ENCODE measurements around the gene ABCF2. TPM values are rescaled to one million over a fixed set of nuclear protein-coding genes. Genes with fewer than 3 reads are reported as not detected.

The ABCF2 gene
- 47.3 and 52.4 TPM in 2 replicates for total RNA-seq

DNA sequence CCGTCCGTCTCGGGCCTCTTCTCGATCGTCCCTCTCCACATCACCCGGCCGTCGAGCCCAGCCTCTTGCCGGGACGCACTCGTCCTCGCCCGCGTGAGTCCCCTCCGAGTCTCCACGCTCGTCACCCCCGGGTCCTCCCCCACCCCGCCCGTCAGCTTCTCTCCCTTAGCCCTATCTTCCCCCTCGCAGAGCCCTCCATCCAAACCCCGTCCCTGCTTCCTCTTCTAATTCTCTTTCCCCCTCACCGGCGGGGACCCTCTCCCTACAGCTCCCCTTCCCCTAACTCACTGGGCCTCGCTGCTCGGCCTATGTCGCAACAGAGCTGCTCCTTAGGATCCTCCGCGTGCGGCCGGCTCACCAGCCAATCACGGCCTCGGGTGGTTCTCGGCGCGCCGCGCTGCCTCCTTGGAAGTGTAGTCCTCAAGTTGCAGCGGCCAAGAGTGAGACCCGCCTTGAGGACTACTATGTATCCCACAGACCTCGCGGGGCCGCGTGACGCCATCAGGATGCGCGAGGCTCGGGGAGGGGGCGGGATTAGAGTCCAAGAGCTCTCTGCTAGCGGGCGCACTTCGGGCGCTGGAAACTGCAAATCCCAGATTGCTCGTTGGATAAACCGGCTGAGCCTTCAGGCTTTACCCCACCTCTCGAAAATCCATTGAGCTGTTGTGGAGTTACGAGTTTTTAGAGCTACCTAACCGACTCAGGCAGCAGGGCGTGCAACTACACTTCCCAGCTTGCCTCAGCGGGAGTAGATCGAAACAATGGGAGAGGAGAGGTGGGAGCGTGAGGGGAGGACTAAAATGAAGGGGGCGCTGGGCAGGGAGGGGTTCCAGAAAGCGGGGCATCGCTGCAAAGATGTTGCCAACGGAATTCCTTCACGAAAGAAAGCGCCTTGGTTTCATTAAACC is at the start of gene ABCF2:
ABCF2 (minus strand) TSS at position 331 of the 908 bp plus-strand sequence. CDS start 747 bp downstream, outside the sequence.
- DNase-seq (peak; percentile 97), ATAC-seq (ENCODE audit: low read depth) (peak; percentile 99)
- no peaks in the 10 kb centered on the region for H3K9me3 Mint-ChIP-seq
- TF ChIP-seq, protein P1, sequence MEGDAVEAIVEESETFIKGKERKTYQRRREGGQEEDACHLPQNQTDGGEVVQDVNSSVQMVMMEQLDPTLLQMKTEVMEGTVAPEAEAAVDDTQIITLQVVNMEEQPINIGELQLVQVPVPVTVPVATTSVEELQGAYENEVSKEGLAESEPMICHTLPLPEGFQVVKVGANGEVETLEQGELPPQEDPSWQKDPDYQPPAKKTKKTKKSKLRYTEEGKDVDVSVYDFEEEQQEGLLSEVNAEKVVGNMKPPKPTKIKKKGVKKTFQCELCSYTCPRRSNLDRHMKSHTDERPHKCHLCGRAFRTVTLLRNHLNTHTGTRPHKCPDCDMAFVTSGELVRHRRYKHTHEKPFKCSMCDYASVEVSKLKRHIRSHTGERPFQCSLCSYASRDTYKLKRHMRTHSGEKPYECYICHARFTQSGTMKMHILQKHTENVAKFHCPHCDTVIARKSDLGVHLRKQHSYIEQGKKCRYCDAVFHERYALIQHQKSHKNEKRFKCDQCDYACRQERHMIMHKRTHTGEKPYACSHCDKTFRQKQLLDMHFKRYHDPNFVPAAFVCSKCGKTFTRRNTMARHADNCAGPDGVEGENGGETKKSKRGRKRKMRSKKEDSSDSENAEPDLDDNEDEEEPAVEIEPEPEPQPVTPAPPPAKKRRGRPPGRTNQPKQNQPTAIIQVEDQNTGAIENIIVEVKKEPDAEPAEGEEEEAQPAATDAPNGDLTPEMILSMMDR (IDR thresholded peaks at IDR 0.05) = no peak
- no peaks in the 10 kb centered on the region for H3K27me3 Mint-ChIP-seq
- CTCF ChIA-PET = interaction anchor here (0.7 to 1.2 kb wide), 5 partner anchors 16 to 311 kb away, joined by 3 to 9 read pairs (median 4); no protein-coding TSS in a partner anchor
- H3K27ac Mint-ChIP-seq = peak within 1 kb of the TSS; percentile 91
- POLR2A ChIA-PET = interaction anchor here (0.5 to 1.7 kb wide), 18 partner anchors 13 to 650 kb away, joined by 3 to 12 read pairs (median 3); partner anchors contain the start of genes ABCB8, FASTK, NUB1 and PRKAG2
- H3K4me3 Mint-ChIP-seq = peak within 1 kb of the TSS; percentile 99
- peaks cover 43% of the 10 kb centered on the region for H3K36me3 Mint-ChIP-seq (ENCODE audit: low read depth)
- intact Hi-C loops (cut with micrococcal nuclease) = loop anchor here (1.0 to 10.0 kb wide), 12 partner anchors 18 to 1512 kb away; partner anchors contain the start of genes ABCB8, FASTK, PRKAG2 and RHEB
- peaks cover 41% of the 10 kb centered on the region for H3K4me1 Mint-ChIP-seq

DNA sequence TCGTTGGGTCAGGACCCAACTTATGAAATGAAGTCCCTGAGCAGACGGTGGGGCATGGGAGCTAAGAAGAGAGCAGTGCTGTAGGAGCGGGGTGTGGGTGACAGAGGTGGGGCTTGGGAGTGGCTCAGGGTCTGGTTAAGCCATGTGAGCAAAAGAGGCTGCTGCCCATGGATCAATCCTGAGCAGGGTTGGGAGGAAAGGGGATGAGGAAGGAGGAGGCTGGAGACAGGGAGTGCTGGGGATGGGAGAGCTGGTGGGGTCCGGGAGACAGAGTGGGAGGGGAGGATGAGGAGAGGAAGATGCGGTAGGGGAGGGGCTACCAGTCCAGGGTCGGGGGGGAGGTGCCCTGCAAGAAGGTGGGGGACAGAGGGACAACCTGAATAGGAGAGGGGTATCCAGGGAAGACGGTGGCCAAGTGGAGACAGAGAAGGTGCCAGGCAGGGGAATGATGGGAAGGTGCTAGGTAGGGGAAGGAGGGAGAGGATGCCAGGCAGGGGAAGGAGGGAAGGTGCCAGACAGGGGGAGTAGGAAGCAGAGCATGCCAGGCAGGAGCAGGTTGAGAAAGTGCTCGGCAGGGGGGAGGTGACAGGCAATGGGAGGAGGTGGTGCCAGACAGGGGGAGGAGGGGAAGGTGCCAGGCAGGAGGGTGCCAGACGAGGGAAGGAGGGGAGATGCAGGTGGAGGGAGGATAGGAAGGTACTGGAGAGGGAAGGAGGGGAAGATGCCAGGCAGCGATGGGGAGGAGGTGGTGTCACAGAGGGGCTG is 49.0 kb upstream of the ABCF2 start:
- Mint-ChIP-seq H3K27ac (no peak overlapping the region), H3K36me3 (ENCODE audit: low read depth) (no peaks in the 10 kb centered on the region), H3K9me3 (no peaks in the 10 kb centered on the region), H3K4me1 (peaks cover 9% of the 10 kb centered on the region), H3K27me3 (peaks cover 40% of the 10 kb centered on the region), H3K4me3 (no peak overlapping the region)
- ATAC-seq (ENCODE audit: low read depth) = no peak
- DNase-seq = no peak
- intact Hi-C loops (cut with micrococcal nuclease) = no loop called here
- ChIA-PET POLR2A (no interaction called here), CTCF (no interaction called here)
- TF ChIP-seq, protein P1 (IDR thresholded peaks at IDR 0.05) = no peak

DNA sequence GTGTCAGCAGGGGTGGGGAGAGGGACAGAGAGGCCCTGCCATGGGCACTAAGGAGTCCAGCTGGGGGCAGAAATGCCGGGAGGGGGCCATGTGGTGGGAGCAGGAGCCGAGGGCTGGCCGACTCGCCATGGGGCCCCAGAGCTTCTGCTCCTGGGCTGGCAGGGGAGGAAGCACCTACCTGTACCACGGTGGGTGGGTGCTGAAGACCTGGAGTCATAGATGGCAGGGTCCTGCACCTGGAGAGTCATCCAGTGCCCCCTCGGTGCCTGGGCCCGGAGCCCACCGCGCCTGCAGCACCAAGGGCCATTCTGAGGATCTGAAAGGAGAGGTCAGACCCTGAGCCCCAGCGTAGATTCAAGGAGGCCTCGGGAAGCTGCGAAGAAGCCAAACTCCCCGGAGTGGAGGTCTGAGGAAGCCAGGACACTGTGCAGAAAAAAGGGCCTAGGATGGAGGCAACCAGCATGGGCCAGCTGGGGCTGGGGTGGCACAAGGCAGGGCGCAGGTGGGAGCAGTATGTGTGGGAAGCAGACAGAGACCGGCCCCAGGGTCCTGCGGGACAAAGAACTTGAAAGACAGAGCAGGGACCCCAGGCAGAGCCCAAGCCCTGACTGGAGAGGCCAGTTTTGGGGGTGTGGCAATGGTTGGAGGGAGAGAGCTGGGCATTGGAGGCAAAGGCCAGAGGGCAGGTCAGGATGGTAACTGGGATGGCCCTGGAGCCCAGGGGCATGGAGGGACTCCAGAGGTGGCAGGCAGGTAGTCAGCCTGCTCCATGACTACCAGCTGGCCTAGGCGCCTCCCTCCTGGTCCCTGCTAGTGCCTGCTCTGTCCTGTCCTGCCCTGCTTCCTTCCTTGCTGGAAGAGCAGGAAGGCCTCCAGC is 48.2 kb upstream of the ABCF2 start:
- Mint-ChIP-seq H3K4me1 (peaks cover 9% of the 10 kb centered on the region), H3K27me3 (peaks cover 35% of the 10 kb centered on the region), H3K4me3 (peak overlapping the region; percentile 44), H3K27ac (no peak overlapping the region), H3K36me3 (ENCODE audit: low read depth) (no peaks in the 10 kb centered on the region), H3K9me3 (no peaks in the 10 kb centered on the region)
- CTCF ChIA-PET = no interaction called here
- intact Hi-C loops (cut with micrococcal nuclease) = no loop called here
- POLR2A ChIA-PET = no interaction called here
- TF ChIP-seq, protein P1 (IDR thresholded peaks at IDR 0.05) = no peak
- no peak for ATAC-seq (ENCODE audit: low read depth)
- DNase-seq = no peak

DNA sequence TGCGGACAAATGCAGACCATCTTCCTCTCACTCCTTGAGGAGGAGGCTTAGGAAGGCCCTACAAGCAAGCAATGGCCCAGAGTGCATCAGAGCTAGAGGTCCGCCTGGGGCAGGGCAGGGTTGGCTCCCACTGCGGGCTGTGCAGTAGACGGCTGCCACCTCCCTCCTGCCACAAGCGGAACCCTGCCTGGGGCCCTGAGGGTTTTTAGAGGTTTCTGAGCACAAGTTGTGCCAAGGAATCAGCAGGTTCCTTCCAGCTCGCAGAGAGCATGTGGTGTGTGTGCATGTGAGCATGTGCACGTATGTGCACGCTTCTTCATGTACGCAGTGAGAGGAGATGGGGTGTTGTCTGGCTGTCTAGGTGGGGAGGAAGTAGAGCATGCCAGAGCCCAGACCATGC is 47.4 kb upstream of the ABCF2 start:
- Mint-ChIP-seq H3K9me3 (no peaks in the 10 kb centered on the region), H3K4me1 (peaks cover 9% of the 10 kb centered on the region), H3K4me3 (no peak overlapping the region), H3K27ac (no peak overlapping the region), H3K36me3 (ENCODE audit: low read depth) (no peaks in the 10 kb centered on the region), H3K27me3 (peaks cover 29% of the 10 kb centered on the region)
- no peak for DNase-seq
- CTCF ChIA-PET = no interaction called here
- ATAC-seq (ENCODE audit: low read depth) = no peak
- TF ChIP-seq, protein P1 (IDR thresholded peaks at IDR 0.05) = no peak
- intact Hi-C loops (cut with micrococcal nuclease) = no loop called here
- POLR2A ChIA-PET = no interaction called here

Measured in activated B cell treated with CpG ODN at 0.5 μM for 24 hours (primary cell).